ENCODE data around the gene SLC12A2.

The SLC12A2 gene

DNA sequence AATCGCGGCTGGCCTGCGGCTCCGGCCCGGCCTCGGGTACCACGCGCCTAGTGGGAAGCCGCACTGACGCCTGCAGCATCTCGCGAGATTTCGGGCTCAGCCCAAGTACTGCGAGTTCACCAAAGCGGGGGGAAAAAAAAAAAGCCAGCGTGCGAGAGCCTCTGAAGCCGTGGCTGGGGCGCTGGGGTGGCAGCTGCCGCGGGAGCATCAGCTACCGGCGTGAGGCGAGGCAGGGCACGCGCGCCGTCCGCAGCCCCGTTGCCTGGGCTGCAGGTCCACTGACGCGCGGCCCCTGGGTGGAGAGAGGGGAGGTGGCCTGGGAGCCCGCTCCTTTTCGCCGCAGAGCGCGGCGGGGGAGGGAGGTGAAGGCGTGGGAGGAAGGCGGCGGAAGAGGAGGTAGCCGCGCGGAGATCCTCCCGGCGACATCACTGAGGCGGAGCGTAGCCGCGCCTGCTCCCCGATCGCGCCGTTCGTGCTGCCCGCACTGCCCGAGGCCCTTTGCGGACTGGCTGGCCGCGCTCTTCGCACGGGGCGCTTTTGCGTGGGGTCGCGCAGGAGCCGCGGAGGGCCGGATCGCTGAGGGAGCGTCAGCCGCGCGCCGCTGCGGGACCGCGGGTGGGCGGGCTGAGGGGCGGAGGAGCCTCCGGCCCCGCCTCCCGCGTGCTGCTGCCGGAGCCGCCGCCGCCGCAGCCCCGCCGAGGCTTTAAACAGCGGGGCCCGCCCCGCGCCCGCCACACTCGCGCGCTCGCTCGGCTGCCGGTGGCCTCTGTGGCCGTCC lies at the start of gene SLC12A2:
Gene SLC12A2, plus strand, starts transcription at position 734 of the 778 bp plus-strand sequence. CDS start 189 bp downstream, outside the sequence.
- DNase-seq: peak; percentile 81

DNA sequence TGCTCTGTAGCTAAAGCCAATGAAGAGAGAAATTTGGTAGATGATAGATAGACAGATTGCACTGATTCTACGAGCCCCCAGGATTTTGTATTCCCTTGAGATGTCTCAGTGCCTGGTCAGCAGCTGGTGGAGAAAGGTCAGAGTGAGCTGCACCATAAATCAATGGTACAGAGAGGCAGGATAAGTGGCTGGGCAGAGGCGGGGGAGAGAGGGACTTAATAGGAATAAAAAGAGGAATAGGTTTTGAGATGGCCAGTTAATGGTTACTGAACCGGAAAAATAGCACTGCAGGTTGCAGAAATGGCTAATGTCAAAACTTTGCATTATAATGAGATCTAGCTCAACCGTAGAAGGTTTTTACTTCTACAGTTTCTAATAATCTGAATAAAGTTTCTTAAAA lies 47.9 kb upstream of the SLC12A2 start:
- no peak for DNase-seq

GRCh38 chr5:128036950-128037349 lies 46.6 kb upstream of the SLC12A2 start:
- DNase-seq: no peak

- no peak for DNase-seq
Observed at GRCh38 chr5:128038643-128039042, 44.9 kb upstream of the SLC12A2 start.

GRCh38 chr5:128040927-128041326 lies 42.6 kb upstream of the SLC12A2 start:
- DNase-seq: no peak

DNA sequence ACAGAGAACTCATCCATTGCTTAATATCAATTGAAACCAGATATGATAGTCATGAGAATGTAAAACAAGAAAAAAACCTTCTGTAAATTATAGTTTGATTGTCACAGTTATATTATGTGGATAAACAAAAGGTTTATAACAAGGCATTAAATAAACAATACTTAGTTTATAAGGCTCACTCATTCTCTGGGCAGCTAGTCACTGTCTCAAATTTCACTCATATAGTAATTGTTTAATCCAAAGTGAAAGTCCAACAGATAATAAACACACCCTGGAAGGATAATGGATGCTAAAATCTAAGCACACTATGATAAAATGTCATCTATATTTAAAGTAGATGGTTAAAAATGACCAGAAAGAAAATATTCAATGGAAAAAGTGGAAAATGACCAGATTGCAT lies 30.8 kb upstream of the SLC12A2 start:
- DNase-seq: no peak

- DNase-seq: no peak
Observed at GRCh38 chr5:128053291-128053954, 30.1 kb upstream of the SLC12A2 start.

DNA sequence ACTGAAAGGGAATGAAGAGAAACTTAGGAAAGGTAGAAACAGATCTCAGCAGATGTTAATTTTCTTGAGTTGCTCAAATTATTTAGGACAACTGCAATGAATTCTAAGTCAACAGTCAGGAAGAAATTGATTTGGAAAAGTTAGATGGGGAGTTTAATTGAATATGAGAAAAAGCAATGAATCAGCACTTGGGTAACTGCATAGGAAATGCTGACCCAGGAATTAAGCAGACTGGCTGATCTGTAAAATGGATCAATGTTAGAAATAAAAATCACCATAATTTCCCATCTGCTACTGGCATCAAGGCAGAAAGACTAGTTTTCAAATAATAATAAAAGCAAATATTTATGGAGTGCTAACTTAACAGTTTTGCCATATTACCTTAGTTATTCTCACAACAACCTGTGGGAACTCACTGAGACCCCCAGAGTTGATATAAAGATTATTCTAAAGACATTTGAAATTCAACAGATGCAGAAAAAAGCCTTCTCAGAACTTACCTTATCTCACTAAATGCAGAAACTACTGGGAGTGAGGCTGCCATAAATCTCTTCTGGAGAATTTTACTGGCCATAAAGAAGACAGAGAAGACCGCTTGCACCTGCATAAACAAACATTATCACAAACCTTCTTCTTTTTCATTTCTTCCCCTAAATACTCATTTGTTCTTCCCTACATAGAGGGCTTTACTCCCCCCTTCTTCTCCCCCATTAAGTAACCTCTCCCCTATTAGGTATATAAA lies 22.8 kb upstream of the SLC12A2 start:
- DNase-seq: no peak

- DNase-seq: no peak
Observed at GRCh38 chr5:128062172-128062746, 21.3 kb upstream of the SLC12A2 start.

- no peak for DNase-seq
Observed at GRCh38 chr5:128074171-128074570, 9.4 kb upstream of the SLC12A2 start.

- no peak for DNase-seq
Observed at GRCh38 chr5:128074953-128075352, 8.6 kb upstream of the SLC12A2 start.

DNA sequence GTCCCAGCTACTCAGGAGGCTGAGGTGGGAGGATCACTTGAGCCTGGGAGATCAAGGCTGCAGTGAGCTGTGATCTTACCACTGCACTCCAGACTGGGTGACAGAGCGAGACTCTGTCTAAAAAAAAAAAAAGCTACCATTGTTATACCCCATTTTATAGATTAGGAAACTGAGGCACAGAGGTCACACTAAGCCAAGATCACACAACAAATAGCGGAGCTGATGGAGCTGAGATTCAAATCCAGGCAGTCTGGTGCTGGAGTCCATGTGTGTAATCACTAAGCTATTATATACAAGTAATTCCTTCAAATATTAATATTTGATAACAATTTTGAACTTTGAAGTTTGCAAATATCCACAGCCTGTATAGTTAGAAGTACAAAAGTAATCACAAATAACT lies 6.0 kb upstream of the SLC12A2 start:
- no peak for DNase-seq

DNA sequence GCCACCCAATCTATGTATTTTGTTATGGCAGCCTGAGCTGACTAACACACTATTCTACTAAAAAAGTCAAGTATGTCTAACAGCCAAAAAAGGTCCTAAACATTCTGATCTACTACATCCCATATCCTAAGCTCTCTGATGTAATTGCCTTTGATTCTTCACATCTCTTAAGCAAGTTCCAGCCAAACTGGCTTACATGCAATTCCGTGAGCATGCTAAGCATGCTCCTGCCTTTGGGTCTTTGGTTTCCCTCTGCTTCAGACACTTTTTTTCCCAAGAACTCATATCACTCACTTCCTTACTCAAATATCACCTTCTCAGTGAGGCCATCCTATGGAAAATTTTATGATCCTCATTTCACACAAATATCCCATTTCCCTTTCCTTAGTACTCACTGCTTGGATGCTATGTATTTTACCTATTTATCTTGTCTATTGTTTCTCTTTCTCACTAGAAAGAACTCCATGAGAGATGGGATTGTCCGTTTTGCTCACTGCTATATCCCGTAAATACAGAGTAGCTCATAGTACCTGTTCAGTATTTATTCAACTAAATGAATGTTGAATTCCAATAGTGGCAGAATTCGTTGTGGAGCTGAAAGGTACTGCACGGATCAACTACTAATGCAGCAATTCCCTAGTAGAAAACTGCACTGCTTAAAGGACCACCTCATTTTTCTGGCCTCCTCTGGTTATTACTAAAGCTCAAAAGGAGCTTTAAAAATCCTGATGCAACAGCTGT lies 2.3 kb upstream of the SLC12A2 start:
- DNase-seq: no peak

DNA sequence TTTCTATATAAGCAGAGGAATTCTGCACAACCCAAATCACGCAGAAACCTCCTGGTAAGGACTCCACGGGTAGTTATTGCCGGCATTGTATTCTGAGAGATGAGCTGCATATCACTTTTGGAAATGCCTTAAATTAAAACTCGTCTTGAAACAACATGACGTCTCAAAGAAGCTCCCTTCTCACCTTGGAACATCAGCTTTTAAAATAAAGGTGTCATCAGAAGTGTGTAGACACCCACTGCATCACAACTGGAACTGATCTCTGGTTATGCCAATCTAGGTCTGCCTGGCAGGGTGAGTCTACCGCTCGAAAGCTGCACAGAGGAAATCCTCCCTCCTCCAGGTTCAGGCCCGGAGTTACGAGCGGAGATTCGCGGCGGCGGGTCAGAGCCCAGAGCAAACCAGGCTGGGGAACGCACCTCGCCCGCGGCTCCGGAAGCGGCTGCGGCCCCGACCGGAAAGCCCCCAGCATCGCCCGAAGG lies 974 bp upstream of the SLC12A2 start:
- peak; percentile 80 for DNase-seq

DNA sequence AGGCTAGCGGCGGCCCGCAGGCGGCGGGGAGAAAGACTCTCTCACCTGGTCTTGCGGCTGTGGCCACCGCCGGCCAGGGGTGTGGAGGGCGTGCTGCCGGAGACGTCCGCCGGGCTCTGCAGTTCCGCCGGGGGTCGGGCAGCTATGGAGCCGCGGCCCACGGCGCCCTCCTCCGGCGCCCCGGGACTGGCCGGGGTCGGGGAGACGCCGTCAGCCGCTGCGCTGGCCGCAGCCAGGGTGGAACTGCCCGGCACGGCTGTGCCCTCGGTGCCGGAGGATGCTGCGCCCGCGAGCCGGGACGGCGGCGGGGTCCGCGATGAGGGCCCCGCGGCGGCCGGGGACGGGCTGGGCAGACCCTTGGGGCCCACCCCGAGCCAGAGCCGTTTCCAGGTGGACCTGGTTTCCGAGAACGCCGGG lies 253 bp downstream of the SLC12A2 start:
- DNase-seq: peak; percentile 42

GRCh38 chr5:128084228-128085167 lies 932 bp downstream of the SLC12A2 start:
- peak; percentile 17 for DNase-seq

DNA sequence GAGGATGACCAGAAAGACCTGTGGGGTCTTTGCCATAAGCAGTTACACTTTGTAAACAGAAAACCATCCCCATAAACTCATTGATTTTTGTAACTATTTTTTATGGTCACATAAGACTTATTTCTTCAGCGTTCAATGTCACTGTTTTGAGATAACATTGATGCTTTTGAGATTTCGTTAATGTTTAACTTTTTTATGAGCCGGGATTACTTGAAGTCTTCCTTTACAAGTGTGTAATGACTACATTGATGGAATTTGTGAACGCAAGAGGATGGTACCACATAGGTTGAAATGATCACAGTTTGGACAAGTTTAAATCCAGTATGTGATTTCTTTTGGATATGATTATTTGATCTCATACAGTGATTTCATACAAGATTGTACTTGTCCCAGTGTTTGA lies 1.8 kb downstream of the SLC12A2 start:
- DNase-seq: no peak

DNA sequence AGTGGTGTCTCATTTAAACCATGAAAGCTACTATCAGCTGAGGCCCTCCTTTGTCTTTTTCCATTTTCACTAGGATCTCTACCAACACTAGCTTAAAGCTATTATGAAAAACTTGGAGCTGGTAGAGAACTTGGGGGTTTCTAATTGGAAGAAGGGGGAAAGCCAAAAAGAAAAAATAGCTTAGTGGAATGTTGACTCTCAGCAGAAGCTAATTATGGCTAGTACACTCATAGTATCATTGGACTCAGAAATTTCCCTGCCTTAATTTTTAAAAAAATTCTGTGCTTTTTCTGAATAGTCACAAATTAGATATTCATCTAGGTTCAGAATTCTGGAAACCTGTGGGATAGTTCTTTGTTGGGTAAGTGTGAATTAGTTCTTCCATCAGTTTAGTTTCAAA lies 8.0 kb downstream of the SLC12A2 start:
- no peak for DNase-seq

DNA sequence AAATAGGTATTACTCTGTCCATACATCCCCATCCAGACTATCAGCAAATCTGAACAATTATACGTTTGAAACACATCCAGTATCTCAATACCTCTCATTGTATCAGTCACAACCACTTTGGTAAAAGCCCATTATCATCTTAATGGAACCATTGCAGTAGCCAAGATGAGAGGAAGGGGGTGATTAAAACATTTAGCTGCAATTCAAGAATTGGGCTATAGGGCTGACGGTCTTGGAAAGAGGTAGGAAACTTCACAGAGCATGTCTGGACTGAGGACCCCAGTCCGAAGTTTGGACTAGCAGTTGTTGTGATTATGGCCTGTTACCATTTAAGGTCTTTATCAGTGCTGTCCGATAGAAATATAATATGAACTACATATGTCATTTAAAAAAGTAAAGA lies 8.6 kb downstream of the SLC12A2 start:
- DNase-seq: no peak

DNA sequence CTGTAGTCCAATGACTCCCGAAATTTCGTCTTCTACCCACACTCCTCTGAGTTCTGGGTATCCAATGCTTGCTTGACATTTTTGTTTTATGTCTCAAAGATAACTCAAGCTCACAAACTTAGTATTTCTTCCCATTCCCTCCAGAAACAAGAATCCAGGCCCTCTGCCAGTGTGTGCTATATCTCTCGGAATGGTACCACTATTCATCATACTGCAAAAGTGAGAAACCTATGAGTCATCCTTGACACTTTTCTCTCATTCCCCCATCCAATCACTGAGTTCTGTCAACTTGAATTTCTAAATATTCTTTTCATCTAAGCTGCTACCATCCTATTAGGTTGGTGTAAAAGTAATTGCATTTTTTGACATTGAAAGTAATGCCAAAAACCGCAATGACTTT lies 9.8 kb downstream of the SLC12A2 start:
- no peak for DNase-seq

GRCh38 chr5:128097224-128097623 lies 13.7 kb downstream of the SLC12A2 start:
- no peak for DNase-seq
